HFF-Myc (cell line): Measurements from ENCODE around the gene P2RY11.

Experiments
- DNase-seq: peaks from one replicate; pipeline ENCODE4 v3.0.0-alpha.2; 2011; ENCODE audit warnings: low read depth; ENCODE audit errors: extremely low read depth
- H3K4me3 ChIP-seq: replicated peaks from 2 replicates; pipeline ENCODE4 v1.5.1; 2011; ENCODE audit warnings: low read depth, mild to moderate bottlenecking, control low read depth, low read length
- CTCF ChIP-seq: IDR thresholded peaks from 2 replicates; pipeline ENCODE4 v1.5.1; 2012; ENCODE audit warnings: mild to moderate bottlenecking, low read depth, low read length, control low read depth; ENCODE audit errors: missing control alignments

P2RY11 gene

GRCh38 chr19:10159610-10160009 is 48.1 kb downstream of the P2RY11 start:
- no peak for DNase-seq
- no peak overlapping the region for H3K4me3 ChIP-seq
- no peak for TF ChIP-seq CTCF

GRCh38 chr19:10163536-10163935 is 52.0 kb downstream of the P2RY11 start:
- DNase-seq = no peak
- TF ChIP-seq CTCF = no peak
- H3K4me3 ChIP-seq = no peak overlapping the region
